ENCODE data around the gene RBMS2.

- no peak for TF ChIP-seq CTCF (IDR thresholded peaks at IDR 0.05)
- TF ChIP-seq POLR2AphosphoS5 (IDR thresholded peaks at IDR 0.05): no peak
Measured at GRCh38 chr12:56477521-56478225, 43.9 kb upstream of the RBMS2 start.

Measured in upper lobe of left lung (tissue), 4 donors.